Keratinocyte (primary cell): Measurements from ENCODE around the gene KCNK10. TPM values are rescaled to one million over a fixed set of nuclear protein-coding genes. Genes with fewer than 3 reads are reported as not detected.

Source experiments
- DNase-seq: peaks from one replicate; pipeline ENCODE4 v3.0.0-alpha.2; 2011; ENCODE audit warnings: low read depth, missing footprints, low spot score
- FAIRE-seq: peaks from 2 replicates; lab custom pipeline; 2011; peaks lifted over from hg19 to GRCh38; lab: Jason Lieb, UNC
- H2AFZ ChIP-seq: 2 replicates; pipeline ENCODE4 v1.6.0; 2012; ENCODE audit warnings: low read length, control low read depth, inconsistent platforms; ENCODE audit not compliant: control insufficient read depth
- H3K27ac ChIP-seq: 2 replicates; pipeline ENCODE4 v1.5.1; 2011; ENCODE audit warnings: low read length; ENCODE audit not compliant: control insufficient read depth, insufficient read depth
- H3K27me3 ChIP-seq: 3 replicates; pipeline ENCODE4 v1.6.0; 2011; ENCODE audit warnings: low read length; ENCODE audit not compliant: control insufficient read depth, insufficient read depth; ENCODE audit errors: extremely low read depth
- H3K36me3 ChIP-seq, 2 experiments: 2 replicates in 1 of 2; 3 replicates in 1 of 2; pipeline ENCODE4 v1.5.1; 2011; ENCODE audit warnings: low read length in 2 of 2, mild to moderate bottlenecking in 1 of 2; ENCODE audit not compliant: control insufficient read depth in 2 of 2, insufficient read depth in 2 of 2; ENCODE audit errors: extremely low read depth in 1 of 2
- H3K4me1 ChIP-seq: 3 replicates; pipeline ENCODE4 v1.5.1; 2011; ENCODE audit warnings: low read length; ENCODE audit not compliant: control insufficient read depth, insufficient read depth; ENCODE audit errors: extremely low read depth
- H3K4me2 ChIP-seq: 3 replicates; pipeline ENCODE4 v1.6.0; 2011; ENCODE audit warnings: low read depth, low read length; ENCODE audit not compliant: control insufficient read depth, insufficient read depth; ENCODE audit errors: extremely low read depth
- H3K4me3 ChIP-seq, 3 experiments: fragments of 200-600 bp in 1 of 3; sonication (generic) in 1 of 3; 2 replicates in 2 of 3; 3 replicates in 1 of 3; pipeline ENCODE4 v1.5.1; 2011 to 2016; ENCODE audit warnings: low read length in 3 of 3, mild to moderate bottlenecking in 3 of 3, control low read depth in 2 of 3, inconsistent platforms in 1 of 3, low read depth in 1 of 3, mixed read lengths in 1 of 3, mixed run types in 1 of 3, moderate library complexity in 1 of 3; ENCODE audit not compliant: control insufficient read depth in 2 of 3, insufficient read depth in 2 of 3; ENCODE audit errors: extremely low read depth in 1 of 3
- H3K79me2 ChIP-seq: 2 replicates; pipeline ENCODE4 v1.6.0; 2012; ENCODE audit warnings: low read length; ENCODE audit not compliant: control insufficient read depth, insufficient read depth
- H3K9ac ChIP-seq: 3 replicates; pipeline ENCODE4 v1.6.0; 2011; ENCODE audit warnings: low read length; ENCODE audit not compliant: control insufficient read depth, insufficient read depth; ENCODE audit errors: extremely low read depth
- H3K9me1 ChIP-seq: 3 replicates; pipeline ENCODE4 v1.6.0; 2011; ENCODE audit warnings: low read length; ENCODE audit not compliant: control insufficient read depth, insufficient read depth; ENCODE audit errors: extremely low read depth
- H3K9me3 ChIP-seq: 2 replicates; pipeline ENCODE4 v1.5.1; 2012; ENCODE audit warnings: low read depth, low read length; ENCODE audit not compliant: control insufficient read depth
- H4K20me1 ChIP-seq: 3 replicates; pipeline ENCODE4 v1.6.0; 2011; ENCODE audit warnings: low read length; ENCODE audit not compliant: control insufficient read depth, insufficient read depth; ENCODE audit errors: extremely low read depth
- EZH2 ChIP-seq: IDR thresholded peaks from one replicate; pipeline ENCODE4 v1.6.1; 2012; ENCODE audit warnings: inconsistent platforms, mild to moderate bottlenecking, low read length, moderate library complexity
- dilution Hi-C: fragments of 300-500 bp; cut with MboI; formaldehyde crosslinking; loops from one replicate; pipeline ENCODE4 v1.7.0; 2020; ENCODE audit warnings: low sequenced_read_pairs; ENCODE audit not compliant: extremely low pct_ligation_motif_present
- polyA plus RNA-seq, 5 experiments: library from polyadenylated mRNA; depleted of rRNA in 3 of 5; stranded (reverse) in 3 of 5; stranded (forward) in 1 of 5; unstranded in 1 of 5; fragments of >200 nt; gene quantifications; 1 replicate in 1 of 5; 2 replicates in 3 of 5; 3 replicates in 1 of 5; pipeline versions ENCODE4 v1.2.1 to v1.2.3, GENCODE V29; 2011 to 2012; ENCODE audit warnings: missing spikeins in 2 of 5, low read depth in 1 of 5, low replicate concordance in 1 of 5
- TF ChIP-seq, protein P1 (sequence below), 3 experiments: IDR thresholded peaks in 1 of 3; conservative IDR thresholded peaks in 1 of 3; optimal IDR thresholded peaks in 1 of 3; 2 replicates in 2 of 3; 3 replicates in 1 of 3; pipeline versions ENCODE3 to v1.5.1; 2011; ENCODE audit warnings: low read length in 3 of 3, mild to moderate bottlenecking in 3 of 3, moderate library complexity in 2 of 3, control low read depth in 1 of 3, inconsistent platforms in 1 of 3; ENCODE audit not compliant: insufficient read depth in 2 of 3; ENCODE audit errors: extremely low read depth in 1 of 3

The KCNK10 gene
- polyA plus RNA-seq, 1 donor (not counting 4 experiments of a cell fraction or from before 2014, with no cell fraction given): 0.79 TPM

- Histone ChIP-seq H3K27me3 (no peaks in the 10 kb centered on the region), H3K4me1 (no peaks in the 10 kb centered on the region), H4K20me1 (no peaks in the 10 kb centered on the region), H2AFZ (no peak overlapping the region), H3K9me3 (no peaks in the 10 kb centered on the region), H3K9me1 (no peaks in the 10 kb centered on the region), H3K4me3 (no peak overlapping the region), H3K79me2 (no peaks in the 10 kb centered on the region), H3K4me2 (no peak overlapping the region), H3K36me3 (no peaks in the 10 kb centered on the region), H3K27ac (no peak overlapping the region), H3K9ac (no peak overlapping the region)
- DNase-seq (no peak), FAIRE-seq (no peak)
- dilution Hi-C loops: no loop called here
- TF ChIP-seq, protein P1, sequence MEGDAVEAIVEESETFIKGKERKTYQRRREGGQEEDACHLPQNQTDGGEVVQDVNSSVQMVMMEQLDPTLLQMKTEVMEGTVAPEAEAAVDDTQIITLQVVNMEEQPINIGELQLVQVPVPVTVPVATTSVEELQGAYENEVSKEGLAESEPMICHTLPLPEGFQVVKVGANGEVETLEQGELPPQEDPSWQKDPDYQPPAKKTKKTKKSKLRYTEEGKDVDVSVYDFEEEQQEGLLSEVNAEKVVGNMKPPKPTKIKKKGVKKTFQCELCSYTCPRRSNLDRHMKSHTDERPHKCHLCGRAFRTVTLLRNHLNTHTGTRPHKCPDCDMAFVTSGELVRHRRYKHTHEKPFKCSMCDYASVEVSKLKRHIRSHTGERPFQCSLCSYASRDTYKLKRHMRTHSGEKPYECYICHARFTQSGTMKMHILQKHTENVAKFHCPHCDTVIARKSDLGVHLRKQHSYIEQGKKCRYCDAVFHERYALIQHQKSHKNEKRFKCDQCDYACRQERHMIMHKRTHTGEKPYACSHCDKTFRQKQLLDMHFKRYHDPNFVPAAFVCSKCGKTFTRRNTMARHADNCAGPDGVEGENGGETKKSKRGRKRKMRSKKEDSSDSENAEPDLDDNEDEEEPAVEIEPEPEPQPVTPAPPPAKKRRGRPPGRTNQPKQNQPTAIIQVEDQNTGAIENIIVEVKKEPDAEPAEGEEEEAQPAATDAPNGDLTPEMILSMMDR (optimal IDR thresholded peaks at IDR 0.05 in 1 of 3, IDR thresholded peaks at IDR 0.05 in 1 of 3, conservative IDR thresholded peaks at IDR 0.05 in 1 of 3; ENCODE audit: extremely low read depth in 1 of 3, insufficient read depth in 2 of 3, low read length in 3 of 3): no peak
- TF ChIP-seq EZH2: no peak
Observed at GRCh38 chr14:88194531-88194930, 128.5 kb downstream of the KCNK10 start.

- no peak for FAIRE-seq
- dilution Hi-C loops: no loop called here
- H3K4me2 ChIP-seq: no peak overlapping the region
Observed at GRCh38 chr14:88191605-88192004, 131.5 kb downstream of the KCNK10 start.

More at GRCh38 chr14:88191605-88192004, 131.5 kb downstream of the KCNK10 start:
- H3K9me3 ChIP-seq: no peaks in the 10 kb centered on the region
- H3K27ac ChIP-seq: no peak overlapping the region
- H2AFZ ChIP-seq: no peak overlapping the region
- no peaks in the 10 kb centered on the region for H3K36me3 ChIP-seq
- H3K9ac ChIP-seq: no peak overlapping the region
- H3K79me2 ChIP-seq: no peaks in the 10 kb centered on the region
- TF ChIP-seq, protein P1 (optimal IDR thresholded peaks at IDR 0.05 in 1 of 3, IDR thresholded peaks at IDR 0.05 in 1 of 3, conservative IDR thresholded peaks at IDR 0.05 in 1 of 3; ENCODE audit: extremely low read depth in 1 of 3, insufficient read depth in 2 of 3, low read length in 3 of 3): no peak
- no peak for TF ChIP-seq EZH2
- H3K9me1 ChIP-seq: no peaks in the 10 kb centered on the region
- H3K27me3 ChIP-seq: no peaks in the 10 kb centered on the region
- no peak overlapping the region for H3K4me3 ChIP-seq
- H3K4me1 ChIP-seq: no peaks in the 10 kb centered on the region
- no peak for DNase-seq
- no peaks in the 10 kb centered on the region for H4K20me1 ChIP-seq
